ENCODE measurements around the gene EPN2.

The EPN2 gene

GRCh38 chr17:19305761-19306159 is 68.6 kb downstream of the EPN2 start:
- DNase-seq (ENCODE audit: low read depth), result no peak
- H3K4me3 ChIP-seq (ENCODE audit: low read depth, low read length), result no peak overlapping the region
- no peak for TF ChIP-seq CTCF (IDR thresholded peaks at IDR 0.05; ENCODE audit: control insufficient read depth, extremely low read depth, insufficient read depth)

GRCh38 chr17:19306160-19307111 is 69.3 kb downstream of the EPN2 start:
- no peak for DNase-seq (ENCODE audit: low read depth)
- no peak for TF ChIP-seq CTCF (IDR thresholded peaks at IDR 0.05; ENCODE audit: control insufficient read depth, extremely low read depth, insufficient read depth)
- H3K4me3 ChIP-seq (ENCODE audit: low read depth, low read length), result no peak overlapping the region

GRCh38 chr17:19307521-19307920 is 70.4 kb downstream of the EPN2 start:
- TF ChIP-seq CTCF (IDR thresholded peaks at IDR 0.05; ENCODE audit: control insufficient read depth, extremely low read depth, insufficient read depth), result no peak
- no peak for DNase-seq (ENCODE audit: low read depth)
- H3K4me3 ChIP-seq (ENCODE audit: low read depth, low read length), result no peak overlapping the region

- no peak overlapping the region for H3K4me3 ChIP-seq (ENCODE audit: low read depth, low read length)
- DNase-seq (ENCODE audit: low read depth), result no peak
- TF ChIP-seq CTCF (IDR thresholded peaks at IDR 0.05; ENCODE audit: control insufficient read depth, extremely low read depth, insufficient read depth), result no peak
Measured at GRCh38 chr17:19308398-19308797, 71.2 kb downstream of the EPN2 start.

- no peak for DNase-seq (ENCODE audit: low read depth)
- no peak overlapping the region for H3K4me3 ChIP-seq (ENCODE audit: low read depth, low read length)
- no peak for TF ChIP-seq CTCF (IDR thresholded peaks at IDR 0.05; ENCODE audit: control insufficient read depth, extremely low read depth, insufficient read depth)
Measured at GRCh38 chr17:19309701-19310100, 72.5 kb downstream of the EPN2 start.

GRCh38 chr17:19310151-19310550 is 73.0 kb downstream of the EPN2 start:
- TF ChIP-seq CTCF (IDR thresholded peaks at IDR 0.05; ENCODE audit: control insufficient read depth, extremely low read depth, insufficient read depth), result no peak
- H3K4me3 ChIP-seq (ENCODE audit: low read depth, low read length), result no peak overlapping the region
- no peak for DNase-seq (ENCODE audit: low read depth)

Measured in LNCaP clone FGC (cell line).